HepG2 (cell line): ENCODE measurements around the gene MAP3K20. TPM values are rescaled to one million over a fixed set of nuclear protein-coding genes. Genes with fewer than 3 reads are reported as not detected.

Experiments used
- ATAC-seq: fragments of 200-7000 bp; cut with Tn5 transposase; 3 replicates; pipeline ENCODE4 v1.9.1; 2020; ENCODE audit warnings: mild to moderate bottlenecking, moderate library complexity
- BruUV-seq: library from RNA; stranded (reverse); fragments of 400-500 nt; replicated peaks from 2 replicates; lab custom pipeline; 2021; lab: Mats Ljungman, UMichigan
- CTCF ChIA-PET: fragments of 300-600 bp; formaldehyde crosslinking; extraction: SDS; loops from one replicate; lab custom pipeline; 2021; ENCODE audit warnings: low total read pairs, inconsistent platforms, low intra/inter-chr PET ratio; lab: Yijun Ruan, JAX
- POLR2A ChIA-PET: fragments of 350-600 bp; sonication (Branson Sonifier 250); formaldehyde crosslinking; loops from one replicate; lab custom pipeline; 2020; ENCODE audit warnings: antibody characterized with exemption, inconsistent platforms; lab: Yijun Ruan, JAX
- DNase-seq: peaks from one replicate; pipeline ENCODE4 v3.0.0-alpha.2; 2015; ENCODE audit warnings: low spot score
- FAIRE-seq: peaks from 3 replicates; lab custom pipeline; 2011; peaks lifted over from hg19 to GRCh38; lab: Jason Lieb, UNC
- H2AFZ ChIP-seq: one replicate; pipeline ENCODE4 v1.6.1; 2011; ENCODE audit warnings: low read length, inconsistent platforms
- H3K27ac ChIP-seq: fragments of 300-600 bp; 3 replicates; pipeline ENCODE4 v1.8.0; 2011; ENCODE audit warnings: mixed run types, mild to moderate bottlenecking, mixed read lengths, low read length, inconsistent platforms; ENCODE audit not compliant: insufficient read depth; ENCODE audit errors: extremely low read length
- H3K27me3 ChIP-seq, 2 experiments: fragments of 200-600 bp in 1 of 2; 2 replicates in 1 of 2; 3 replicates in 1 of 2; pipeline versions ENCODE4 v1.6.0 to v1.8.0; 2011; ENCODE audit warnings: low read length in 2 of 2, mild to moderate bottlenecking in 2 of 2, moderate library complexity in 2 of 2, inconsistent platforms in 1 of 2; ENCODE audit not compliant: insufficient read depth in 2 of 2, control insufficient read depth in 1 of 2
- H3K36me3 ChIP-seq, 2 experiments: fragments of 200-600 bp in 1 of 2; replicated peaks in 1 of 2; 2 replicates in 1 of 2; 3 replicates in 1 of 2; pipeline versions ENCODE4 v1.5.1 to v1.8.0; 2011; ENCODE audit warnings: low read length in 2 of 2, inconsistent platforms in 1 of 2; ENCODE audit not compliant: insufficient read depth in 2 of 2, control insufficient read depth in 1 of 2
- H3K4me1 ChIP-seq: 2 replicates; pipeline ENCODE4 v1.5.1; 2012; ENCODE audit warnings: low read length, inconsistent platforms; ENCODE audit not compliant: insufficient read depth
- H3K4me2 ChIP-seq: 2 replicates; pipeline ENCODE4 v1.6.0; 2011; ENCODE audit warnings: low read depth, low read length, inconsistent platforms
- H3K4me3 ChIP-seq, 3 experiments: fragments of 200-600 bp in 1 of 3; sonication (generic), shearing (Covaris generic) in 1 of 3; replicated peaks in 1 of 3; 2 replicates each; pipeline ENCODE4 v1.5.1; 2011 to 2016; ENCODE audit warnings: low read length in 3 of 3, inconsistent platforms in 2 of 3, low read depth in 2 of 3, mild to moderate bottlenecking in 2 of 3, control low read depth in 1 of 3, mixed read lengths in 1 of 3; ENCODE audit not compliant: insufficient read depth in 1 of 3
- H3K79me2 ChIP-seq: one replicate; pipeline ENCODE4 v1.6.1; 2011; ENCODE audit warnings: low read length, inconsistent platforms; ENCODE audit not compliant: insufficient read depth
- H3K9ac ChIP-seq: 2 replicates; pipeline ENCODE4 v1.6.0; 2011; ENCODE audit warnings: mild to moderate bottlenecking, low read depth, low read length, inconsistent platforms; ENCODE audit not compliant: insufficient read depth
- H3K9me3 ChIP-seq: 2 replicates; pipeline ENCODE4 v1.5.1; 2012; ENCODE audit warnings: mild to moderate bottlenecking, low read length
- H4K20me1 ChIP-seq: 2 replicates; pipeline ENCODE4 v1.6.0; 2011; ENCODE audit warnings: inconsistent platforms, mild to moderate bottlenecking, low read length, moderate library complexity; ENCODE audit not compliant: insufficient read depth
- DPF2 ChIP-seq: sonication (generic); formaldehyde crosslinking; IDR thresholded peaks from 2 replicates; pipeline ENCODE4 v1.4.0; 2020; ENCODE audit warnings: mild to moderate bottlenecking, low read depth, missing genetic modification reagents, borderline replicate concordance
- FIP1L1 ChIP-seq: fragments of 200-400 bp; formaldehyde crosslinking; IDR thresholded peaks from 2 replicates; pipeline ENCODE4 v1.6.1; 2018; ENCODE audit warnings: low read depth, mild to moderate bottlenecking, low read length, moderate library complexity, borderline replicate concordance; ENCODE audit not compliant: insufficient read depth
- FOXJ3 ChIP-seq: sonication (generic); formaldehyde crosslinking; IDR thresholded peaks from 2 replicates; pipeline ENCODE4 v1.4.0; 2020; ENCODE audit warnings: missing genetic modification reagents, mild to moderate bottlenecking, borderline replicate concordance
- FOXK2 ChIP-seq: fragments of 450-650 bp; IDR thresholded peaks from 2 replicates; pipeline ENCODE4 v1.6.1; 2016
- GATAD2A ChIP-seq: IDR thresholded peaks from 2 replicates; pipeline ENCODE4 v1.6.1; 2016
- GZF1 ChIP-seq: sonication (generic); formaldehyde crosslinking; IDR thresholded peaks from 2 replicates; pipeline ENCODE4 v1.5.1; 2020; ENCODE audit warnings: mild to moderate bottlenecking, missing genetic modification reagents
- MXD3 ChIP-seq: IDR thresholded peaks from 2 replicates; pipeline ENCODE4 v1.6.1; 2016; ENCODE audit warnings: mild to moderate bottlenecking, missing biosample characterization, missing genetic modification reagents
- RBAK ChIP-seq: sonication (generic); formaldehyde crosslinking; IDR thresholded peaks from 2 replicates; pipeline ENCODE4 v1.5.1; 2020; ENCODE audit warnings: mild to moderate bottlenecking, missing genetic modification reagents
- SUZ12 ChIP-seq: fragments of 150-350 bp; IDR thresholded peaks from 2 replicates; pipeline ENCODE4 v1.6.1; 2014; ENCODE audit warnings: low read depth, low read length
- UBTF ChIP-seq: sonication (generic); formaldehyde crosslinking; IDR thresholded peaks from 2 replicates; pipeline ENCODE4 v1.4.0; 2020; ENCODE audit warnings: mild to moderate bottlenecking, missing genetic modification reagents
- ZBTB49 ChIP-seq: sonication (generic); formaldehyde crosslinking; IDR thresholded peaks from 2 replicates; pipeline ENCODE4 v1.4.0; 2020; ENCODE audit warnings: missing genetic modification reagents, borderline replicate concordance
- ZFP62 ChIP-seq: sonication (generic); formaldehyde crosslinking; IDR thresholded peaks from 2 replicates; pipeline ENCODE4 v1.4.0; 2020; ENCODE audit warnings: missing genetic modification reagents
- ZKSCAN8 ChIP-seq: IDR thresholded peaks from 2 replicates; pipeline ENCODE4 v1.6.1; 2016; ENCODE audit warnings: borderline replicate concordance, missing genetic modification reagents, missing compliant biosample characterization
- ZNF3 ChIP-seq: IDR thresholded peaks from 2 replicates; pipeline ENCODE4 v1.7.0; 2017; ENCODE audit warnings: inconsistent platforms
- ZNF430 ChIP-seq: sonication (generic); formaldehyde crosslinking; IDR thresholded peaks from 2 replicates; pipeline ENCODE4 v1.9.0; 2021; ENCODE audit warnings: mild to moderate bottlenecking, missing genetic modification reagents
- ZNF556 ChIP-seq: sonication (generic); formaldehyde crosslinking; IDR thresholded peaks from 2 replicates; pipeline ENCODE4 v1.4.0; 2020; ENCODE audit warnings: mild to moderate bottlenecking, missing genetic modification reagents, borderline replicate concordance
- ZNF564 ChIP-seq: sonication (generic); formaldehyde crosslinking; IDR thresholded peaks from 2 replicates; pipeline ENCODE4 v1.8.1; 2023; ENCODE audit warnings: mild to moderate bottlenecking, missing genetic modification reagents
- whole genome bisulfite sequencing: methylation state at CpG from one replicate; pipeline ENCODE4 v1.1.6; 2017; ENCODE audit warnings: low lambda C conversion rate; 5-methylcytosine and 5-hydroxymethylcytosine counted together
- in situ Hi-C: cut with HindIII; loops from 2 replicates; pipeline ENCODE4 v1.10.0; 2017; ENCODE audit warnings: low pct_unique_long_range_greater_than_20kb; ENCODE audit not compliant: extremely low pct_ligation_motif_present
- intact Hi-C: fragments of 100-400 bp; cut with micrococcal nuclease; formaldehyde crosslinking; loops from one replicate; pipeline ENCODE4 v1.10.0; 2022; ENCODE audit not compliant: unreplicated experiment
- polyA plus RNA-seq, 8 experiments: library from polyadenylated mRNA; depleted of rRNA in 3 of 8; stranded (reverse) in 7 of 8; unstranded in 1 of 8; fragments of >200 nt; fragmentation: Illumina TruSeq in 4 of 8; extraction: Trizol in 4 of 8; gene quantifications; 2 replicates each; pipeline versions ENCODE4 v1.2.1 to v1.2.3, GENCODE V29; 2011 to 2016; ENCODE audit warnings: low read depth in 4 of 8, missing spikeins in 1 of 8, mixed read lengths in 1 of 8; ENCODE audit not compliant: insufficient read depth in 1 of 8
- total RNA-seq, 5 experiments: library from RNA; depleted of rRNA; stranded (reverse); fragments of >200 nt; fragmentation: Illumina TruSeq; extraction: Trizol; gene quantifications; 2 replicates each; pipeline ENCODE4 v1.2.3, GENCODE V29; 2016; ENCODE audit warnings: low read depth in 1 of 5
- TF ChIP-seq, protein P1 (sequence below): sonication (generic); formaldehyde crosslinking; IDR thresholded peaks from 2 replicates; pipeline ENCODE4 v1.4.0; 2020; ENCODE audit warnings: missing genetic modification reagents

MAP3K20 gene
- total and polyA plus RNA-seq, 2 of the 13 experiments (the other 11 are each of a cell fraction or from before 2014, with no cell fraction given) = 5.2 to 13.5 TPM

GRCh38 chr2:173034143-173034542, 41.5 kb upstream of the MAP3K20 start:
- H3K27ac ChIP-seq = no peak overlapping the region

More at GRCh38 chr2:173034143-173034542, 41.5 kb upstream of the MAP3K20 start:
- H3K9me3 ChIP-seq = no peaks in the 10 kb centered on the region
- in situ Hi-C loops (no loop called here), intact Hi-C loops (no loop called here)
- no TSS peak for BruUV-seq
- H3K4me1 ChIP-seq = peaks cover 14% of the 10 kb centered on the region
- H2AFZ ChIP-seq = no peak overlapping the region
- DNase-seq (no peak), FAIRE-seq (no peak), ATAC-seq (no peak)
- TF ChIP-seq, protein P1, sequence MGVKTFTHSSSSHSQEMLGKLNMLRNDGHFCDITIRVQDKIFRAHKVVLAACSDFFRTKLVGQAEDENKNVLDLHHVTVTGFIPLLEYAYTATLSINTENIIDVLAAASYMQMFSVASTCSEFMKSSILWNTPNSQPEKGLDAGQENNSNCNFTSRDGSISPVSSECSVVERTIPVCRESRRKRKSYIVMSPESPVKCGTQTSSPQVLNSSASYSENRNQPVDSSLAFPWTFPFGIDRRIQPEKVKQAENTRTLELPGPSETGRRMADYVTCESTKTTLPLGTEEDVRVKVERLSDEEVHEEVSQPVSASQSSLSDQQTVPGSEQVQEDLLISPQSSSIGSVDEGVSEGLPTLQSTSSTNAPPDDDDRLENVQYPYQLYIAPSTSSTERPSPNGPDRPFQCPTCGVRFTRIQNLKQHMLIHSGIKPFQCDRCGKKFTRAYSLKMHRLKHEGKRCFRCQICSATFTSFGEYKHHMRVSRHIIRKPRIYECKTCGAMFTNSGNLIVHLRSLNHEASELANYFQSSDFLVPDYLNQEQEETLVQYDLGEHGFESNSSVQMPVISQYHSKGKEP (CRISPR knock-in tag) = no peak
- TF ChIP-seq SUZ12 (no peak), ZNF3 (CRISPR knock-in tag) (no peak), ZNF556 (CRISPR knock-in tag) (no peak), GATAD2A (no peak), ZBTB49 (CRISPR knock-in tag) (no peak), UBTF (CRISPR knock-in tag) (no peak), ZNF564 (no peak), GZF1 (CRISPR knock-in tag) (no peak), FOXK2 (no peak), ZKSCAN8 (CRISPR knock-in tag) (no peak), ZNF430 (no peak), FIP1L1 (no peak), DPF2 (CRISPR knock-in tag) (no peak), ZFP62 (CRISPR knock-in tag) (no peak), RBAK (CRISPR knock-in tag) (no peak), MXD3 (CRISPR knock-in tag) (no peak), FOXJ3 (CRISPR knock-in tag) (no peak)
- no peak overlapping the region for H3K4me2 ChIP-seq
- no peaks in the 10 kb centered on the region for H3K36me3 ChIP-seq
- 35% methylated on average over 7 of the region's 7 CpGs for WGBS
- no peak overlapping the region for H3K9ac ChIP-seq
- H4K20me1 ChIP-seq = no peaks in the 10 kb centered on the region
- CTCF ChIA-PET = no interaction called here
- POLR2A ChIA-PET = no interaction called here
- no peaks in the 10 kb centered on the region for H3K79me2 ChIP-seq
- H3K4me3 ChIP-seq = no peak overlapping the region
- H3K27me3 ChIP-seq = no peaks in the 10 kb centered on the region; a peak in 1 of 5 replicates
